HepG2 (cell line): ENCODE results near the gene METTL5. TPM values are rescaled to one million over a fixed set of nuclear protein-coding genes. Genes with fewer than 3 reads are reported as not detected.

Experiments
- BCL6 ChIP-seq: IDR thresholded peaks from 2 replicates; pipeline ENCODE4 v1.6.1; 2016; ENCODE audit warnings: missing genetic modification reagents, missing compliant biosample characterization
- BORCS8-MEF2B ChIP-seq: sonication (generic); formaldehyde crosslinking; IDR thresholded peaks from 2 replicates; pipeline ENCODE4 v1.8.0; 2022; ENCODE audit warnings: mild to moderate bottlenecking, missing genetic modification reagents
- BRCA1 ChIP-seq: sonication (generic); formaldehyde crosslinking; IDR thresholded peaks from 2 replicates; pipeline ENCODE4 v1.4.0; 2020; ENCODE audit warnings: missing genetic modification reagents
- CAMTA2 ChIP-seq: sonication (generic); formaldehyde crosslinking; IDR thresholded peaks from 2 replicates; pipeline ENCODE4 v1.4.0; 2020; ENCODE audit warnings: mild to moderate bottlenecking, missing genetic modification reagents, borderline replicate concordance
- CCDC6 ChIP-seq: sonication (generic); formaldehyde crosslinking; IDR thresholded peaks from 2 replicates; pipeline ENCODE4 v1.8.1; 2022; ENCODE audit warnings: mild to moderate bottlenecking, missing genetic modification reagents, moderate library complexity
- ETS1 ChIP-seq: sonication (generic); formaldehyde crosslinking; IDR thresholded peaks from 2 replicates; pipeline ENCODE4 v1.4.0; 2020; ENCODE audit warnings: missing genetic modification reagents
- GZF1 ChIP-seq: sonication (generic); formaldehyde crosslinking; IDR thresholded peaks from 2 replicates; pipeline ENCODE4 v1.5.1; 2020; ENCODE audit warnings: mild to moderate bottlenecking, missing genetic modification reagents
- HNRNPL ChIP-seq: fragments of 200-400 bp; formaldehyde crosslinking; IDR thresholded peaks from 2 replicates; pipeline ENCODE4 v1.6.1; 2017; ENCODE audit warnings: mild to moderate bottlenecking, low read depth, low read length
- KMT2B ChIP-seq: IDR thresholded peaks from 2 replicates; pipeline ENCODE4 v1.6.1; 2016; ENCODE audit warnings: missing genetic modification reagents, missing compliant biosample characterization
- MTA1 ChIP-seq: sonication (generic); formaldehyde crosslinking; IDR thresholded peaks from 2 replicates; pipeline ENCODE4 v1.4.0; 2020; ENCODE audit warnings: missing genetic modification reagents, mild to moderate bottlenecking, borderline replicate concordance
- NCOA5 ChIP-seq: sonication (generic); formaldehyde crosslinking; IDR thresholded peaks from 2 replicates; pipeline ENCODE4 v1.4.0; 2020; ENCODE audit warnings: missing genetic modification reagents
- NFYB ChIP-seq: sonication (generic); formaldehyde crosslinking; IDR thresholded peaks from 2 replicates; pipeline ENCODE4 v1.4.0; 2020; ENCODE audit warnings: missing genetic modification reagents
- NONO ChIP-seq, 2 experiments: fragments of 450-650 bp in 1 of 2; sonication (generic) in 1 of 2; formaldehyde crosslinking in 1 of 2; IDR thresholded peaks in 1 of 2; conservative IDR thresholded peaks in 1 of 2; 2 replicates each; pipeline versions ENCODE4 v1.6.1 to v1.8.0; 2017 to 2022; ENCODE audit warnings: mild to moderate bottlenecking in 1 of 2, missing genetic modification reagents in 1 of 2, moderate library complexity in 1 of 2
- PLRG1 ChIP-seq: fragments of 450-650 bp; conservative IDR thresholded peaks from 2 replicates; pipeline ENCODE4 v1.6.1; 2016
- SAFB2 ChIP-seq: sonication (generic); formaldehyde crosslinking; IDR thresholded peaks from 2 replicates; pipeline ENCODE4 v1.5.1; 2020; ENCODE audit warnings: missing genetic modification reagents, low read depth, mild to moderate bottlenecking, borderline replicate concordance
- U2AF2 ChIP-seq: fragments of 200-400 bp; formaldehyde crosslinking; IDR thresholded peaks from 2 replicates; pipeline ENCODE4 v1.6.1; 2017; ENCODE audit warnings: low read depth, mild to moderate bottlenecking, low read length
- ZBTB38 ChIP-seq: sonication (generic); formaldehyde crosslinking; IDR thresholded peaks from 2 replicates; pipeline ENCODE4 v1.5.1; 2020; ENCODE audit warnings: mild to moderate bottlenecking, missing genetic modification reagents
- ZIK1 ChIP-seq: sonication (generic); formaldehyde crosslinking; IDR thresholded peaks from 2 replicates; pipeline ENCODE4 v1.5.0; 2020; ENCODE audit warnings: mild to moderate bottlenecking, low read depth, missing genetic modification reagents, borderline replicate concordance
- ZNF501 ChIP-seq: sonication (generic); formaldehyde crosslinking; IDR thresholded peaks from 2 replicates; pipeline ENCODE4 v1.5.1; 2020; ENCODE audit warnings: mild to moderate bottlenecking, moderate library complexity, missing genetic modification reagents
- ZNF510 ChIP-seq: sonication (generic); formaldehyde crosslinking; IDR thresholded peaks from 2 replicates; pipeline ENCODE4 v1.4.0; 2020; ENCODE audit warnings: low read depth, mild to moderate bottlenecking, missing genetic modification reagents
- ZNF550 ChIP-seq: sonication (generic); formaldehyde crosslinking; IDR thresholded peaks from 2 replicates; pipeline ENCODE4 v1.4.0; 2020; ENCODE audit warnings: mild to moderate bottlenecking, missing genetic modification reagents, borderline replicate concordance
- ZNF569 ChIP-seq: sonication (generic); formaldehyde crosslinking; IDR thresholded peaks from 2 replicates; pipeline ENCODE4 v1.5.0; 2020; ENCODE audit warnings: mild to moderate bottlenecking, missing genetic modification reagents, moderate library complexity, borderline replicate concordance
- ZNF572 ChIP-seq: sonication (generic); formaldehyde crosslinking; IDR thresholded peaks from 2 replicates; pipeline ENCODE4 v1.5.1; 2020; ENCODE audit warnings: mild to moderate bottlenecking, missing genetic modification reagents
- ZNF713 ChIP-seq: sonication (generic); formaldehyde crosslinking; IDR thresholded peaks from 2 replicates; pipeline ENCODE4 v1.4.0; 2020; ENCODE audit warnings: mild to moderate bottlenecking, missing genetic modification reagents
- ZNF800 ChIP-seq: sonication (generic); formaldehyde crosslinking; IDR thresholded peaks from 2 replicates; pipeline ENCODE4 v1.4.0; 2020; ENCODE audit warnings: missing genetic modification reagents
- ZSCAN21 ChIP-seq: sonication (generic); formaldehyde crosslinking; IDR thresholded peaks from 2 replicates; pipeline ENCODE4 v1.8.0; 2022; ENCODE audit warnings: mild to moderate bottlenecking, missing genetic modification reagents, moderate library complexity, borderline replicate concordance
- polyA plus RNA-seq, 8 experiments: library from polyadenylated mRNA; depleted of rRNA in 3 of 8; stranded (reverse) in 7 of 8; unstranded in 1 of 8; fragments of >200 nt; fragmentation: Illumina TruSeq in 4 of 8; extraction: Trizol in 4 of 8; gene quantifications; 2 replicates each; pipeline versions ENCODE4 v1.2.1 to v1.2.3, GENCODE V29; 2011 to 2016; ENCODE audit warnings: low read depth in 4 of 8, missing spikeins in 1 of 8, mixed read lengths in 1 of 8; ENCODE audit not compliant: insufficient read depth in 1 of 8
- total RNA-seq, 5 experiments: library from RNA; depleted of rRNA; stranded (reverse); fragments of >200 nt; fragmentation: Illumina TruSeq; extraction: Trizol; gene quantifications; 2 replicates each; pipeline ENCODE4 v1.2.3, GENCODE V29; 2016; ENCODE audit warnings: low read depth in 1 of 5

Gene METTL5
- total and polyA plus RNA-seq, 2 of the 13 experiments (the other 11 are each of a cell fraction or from before 2014, with no cell fraction given) = 50.7 to 95.1 TPM

- TF ChIP-seq CCDC6 (CRISPR knock-in tag) = peak; percentile 76; the same call in 1 of the 2 replicates
- TF ChIP-seq ZNF569 = no peak
- peak; percentile 54; the same call in 1 of the 2 replicates for TF ChIP-seq ZNF800
- TF ChIP-seq PLRG1 = no peak
- 0 out of 2 replicates have a peak, but pooled peaks have one; percentile 41 for TF ChIP-seq ZSCAN21 (CRISPR knock-in tag)
- TF ChIP-seq ZNF510 (CRISPR knock-in tag) = 0 out of 2 replicates have a peak, but pooled peaks have one; percentile 70
- no peak for TF ChIP-seq ZNF572 (CRISPR knock-in tag)
- no peak; the same call in 1 of the 2 replicates for TF ChIP-seq BRCA1 (CRISPR knock-in tag)
- TF ChIP-seq ZNF713 (CRISPR knock-in tag) = 0 out of 2 replicates have a peak, but pooled peaks have one; percentile 88
- peak; percentile 91; the same call in 1 of the 2 replicates for TF ChIP-seq ZIK1
- peak; percentile 22; the same call in 1 of the 2 replicates for TF ChIP-seq NFYB (CRISPR knock-in tag)
- peak; percentile 88 for TF ChIP-seq ZBTB38
- peak; percentile 69; the same call in 1 of the 2 replicates for TF ChIP-seq U2AF2
- TF ChIP-seq GZF1 = peak; percentile 77; the same call in 1 of the 2 replicates
- 0 out of 2 replicates have a peak, but pooled peaks have one; percentile 80 for TF ChIP-seq ZNF550 (CRISPR knock-in tag)
- peak; percentile 37; the same call in 1 of the 2 replicates for TF ChIP-seq SAFB2
- TF ChIP-seq NONO (IDR thresholded peaks at IDR 0.05) = no peak
- peak; percentile 72; the same call in 1 of the 2 replicates for TF ChIP-seq NONO (CRISPR knock-in tag; conservative IDR thresholded peaks at IDR 0.05)
- peak; percentile 89 for TF ChIP-seq BORCS8-MEF2B (CRISPR knock-in tag)
- TF ChIP-seq NCOA5 = no peak
- peak; percentile 79 for TF ChIP-seq ZNF501 (CRISPR knock-in tag)
- no peak for TF ChIP-seq HNRNPL
- peak; percentile 39; the same call in 1 of the 2 replicates for TF ChIP-seq BCL6 (CRISPR knock-in tag)
- peak; percentile 66; the same call in 1 of the 2 replicates for TF ChIP-seq CAMTA2 (CRISPR knock-in tag)
- peak; percentile 79 for TF ChIP-seq KMT2B
- no peak for TF ChIP-seq ETS1 (CRISPR knock-in tag)
- 0 out of 2 replicates have a peak, but pooled peaks have one; percentile 79 for TF ChIP-seq MTA1 (CRISPR knock-in tag)
These were observed 25.8 kb downstream of the METTL5 start, which contains the start of gene SSB (continued) for GRCh38 chr2:169798718-169799592.
